HG02970 (cell line): Measurements from ENCODE around the gene ZBTB8OS.
A peak's percentile ranks its signal among the peaks of the same experiment; 100 is the strongest.

Experiments used
- ATAC-seq: cut with Tn5 transposase; IDR thresholded peaks from one replicate; pipeline ENCODE4 v1.9.1; 2021; ENCODE audit warnings: mild to moderate bottlenecking, moderate library complexity, moderate number of reproducible peaks; ENCODE audit not compliant: unreplicated experiment, low FRiP score

ZBTB8OS gene

DNA sequence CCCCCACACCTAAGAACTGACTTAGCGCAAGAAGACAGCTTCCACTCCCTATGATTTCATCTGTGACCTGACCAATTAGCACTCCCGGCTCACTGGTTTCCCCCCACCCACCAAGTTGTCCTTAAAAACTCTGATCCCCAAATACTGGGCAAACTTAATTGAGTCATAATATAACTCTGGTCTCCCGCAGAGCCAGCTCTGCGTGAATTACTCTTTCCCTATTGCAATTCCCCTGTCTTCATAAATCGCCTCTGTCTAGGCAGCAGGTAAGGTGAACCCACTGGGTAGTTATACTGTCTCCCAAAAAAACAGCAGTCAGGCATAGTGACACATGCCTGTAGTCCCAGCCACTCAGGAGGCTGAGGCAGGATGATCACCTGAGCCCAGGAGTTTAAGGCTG, 36.9 kb downstream of the ZBTB8OS start:
- no peak for ATAC-seq

GRCh38 chr1:32612189-32612881, 38.0 kb downstream of the ZBTB8OS start:
- ATAC-seq = peak; percentile 64

- ATAC-seq = no peak
Observed at GRCh38 chr1:32611859-32612188, 38.5 kb downstream of the ZBTB8OS start.

DNA sequence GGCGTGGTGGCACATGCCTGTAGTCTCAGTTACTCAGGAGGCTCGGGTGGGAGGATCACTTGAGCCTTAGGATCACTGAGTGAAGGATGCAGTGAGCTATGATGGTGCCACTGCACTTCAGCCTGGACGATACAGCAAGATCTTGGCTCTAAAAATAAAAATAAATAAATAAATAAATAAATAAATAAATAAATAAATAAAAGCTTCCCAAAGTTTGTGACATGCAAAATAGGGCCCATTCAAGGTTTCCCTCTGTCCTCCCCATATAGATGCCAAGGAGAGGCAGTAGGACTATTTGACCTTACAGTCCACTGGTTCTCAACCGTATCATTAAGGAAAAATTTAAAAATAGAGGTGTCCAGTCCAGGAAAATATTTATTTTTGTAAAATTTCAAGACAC, 41.2 kb downstream of the ZBTB8OS start:
- ATAC-seq = no peak

GRCh38 chr1:32606565-32607371, 43.6 kb downstream of the ZBTB8OS start:
- no peak for ATAC-seq

GRCh38 chr1:32605711-32606424, 44.5 kb downstream of the ZBTB8OS start:
- ATAC-seq = no peak

GRCh38 chr1:32600034-32600433, 50.3 kb downstream of the ZBTB8OS start:
- no peak for ATAC-seq

DNA sequence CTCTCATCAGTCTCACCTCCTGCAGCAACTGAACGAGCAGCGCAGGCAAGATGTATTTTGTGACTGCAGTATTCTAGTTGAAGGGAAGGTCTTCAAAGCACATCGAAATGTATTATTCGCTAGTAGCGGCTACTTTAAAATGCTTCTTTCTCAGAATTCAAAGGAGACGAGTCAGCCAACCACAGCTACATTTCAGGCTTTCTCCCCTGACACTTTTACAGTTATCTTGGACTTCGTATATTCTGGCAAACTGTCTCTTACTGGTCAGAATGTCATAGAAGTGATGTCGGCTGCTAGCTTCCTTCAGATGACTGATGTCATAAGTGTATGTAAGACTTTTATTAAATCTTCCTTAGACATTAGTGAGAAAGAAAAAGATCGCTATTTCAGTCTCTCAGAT, 57.4 kb downstream of the ZBTB8OS start:
- no peak for ATAC-seq

DNA sequence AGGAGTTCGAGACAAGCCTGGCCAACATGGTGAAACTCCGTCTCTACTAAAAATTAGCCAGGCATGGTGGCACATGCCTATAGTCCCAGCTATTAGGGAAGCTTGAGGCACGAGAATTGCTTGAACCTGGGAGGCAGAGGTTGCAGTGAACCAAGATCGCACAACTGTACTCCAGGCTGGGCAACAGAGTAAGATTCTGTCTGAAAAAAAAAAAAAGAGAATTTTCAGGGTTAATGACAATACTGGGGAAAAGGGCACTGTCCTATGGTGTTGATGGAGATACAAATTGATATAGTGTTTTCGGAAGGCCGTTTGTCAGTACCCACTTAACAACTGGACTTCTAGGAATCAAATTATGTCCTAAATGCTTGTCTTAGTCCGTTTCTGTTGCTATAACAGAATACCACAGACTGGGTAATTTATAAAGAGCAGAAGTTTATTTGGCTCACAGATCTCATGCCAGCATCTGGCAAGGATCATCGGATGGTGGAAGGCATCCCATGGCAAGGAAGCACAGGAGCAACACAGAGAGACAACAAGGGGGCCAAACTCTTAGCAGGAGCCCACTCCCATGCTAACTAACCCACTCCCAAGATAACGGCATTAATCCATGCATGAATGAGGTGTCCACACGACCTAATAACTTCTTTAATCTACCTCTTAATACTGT, 69.9 kb downstream of the ZBTB8OS start:
- no peak for ATAC-seq
